ENCODE data around the gene UBE3D.

Gene UBE3D

GRCh38 chr6:82910820-82911219 is 154.8 kb downstream of the UBE3D start:
- no peak overlapping the region for H3K27ac ChIP-seq

GRCh38 chr6:82910395-82910794 is 155.2 kb downstream of the UBE3D start:
- no peak for DNase-seq (ENCODE audit: low read depth, low spot score)
- H3K36me3 ChIP-seq (ENCODE audit: insufficient read depth, low read length): peaks cover 10% of the 10 kb centered on the region; the same call in 1 of the 2 replicates
- H3K4me3 ChIP-seq: no peak overlapping the region
- no peak overlapping the region for H3K9ac ChIP-seq (ENCODE audit: insufficient read length)
- no peaks in the 10 kb centered on the region for H3K9me3 ChIP-seq (ENCODE audit: low read depth, low read length)
- no peak overlapping the region for H3K27ac ChIP-seq
- no peak for TF ChIP-seq POLR2AphosphoS5 (IDR thresholded peaks at IDR 0.05; ENCODE audit: borderline replicate concordance, low read depth, low read length)
- TF ChIP-seq EZH2 (IDR thresholded peaks at IDR 0.05): no peak
- TF ChIP-seq FOXP2 (optimal IDR thresholded peaks at IDR 0.05; ENCODE audit: control extremely low read depth, extremely low read length, insufficient read depth): no peak

More at GRCh38 chr6:82910820-82911219, 154.8 kb downstream of the UBE3D start:
- TF ChIP-seq EZH2 (IDR thresholded peaks at IDR 0.05): no peak
- no peak for TF ChIP-seq POLR2AphosphoS5 (IDR thresholded peaks at IDR 0.05; ENCODE audit: borderline replicate concordance, low read depth, low read length)
- no peak for TF ChIP-seq FOXP2 (optimal IDR thresholded peaks at IDR 0.05; ENCODE audit: control extremely low read depth, extremely low read length, insufficient read depth)
- H3K36me3 ChIP-seq (ENCODE audit: insufficient read depth, low read length): peaks cover 10% of the 10 kb centered on the region; the same call in 1 of the 2 replicates
- no peak overlapping the region for H3K9ac ChIP-seq (ENCODE audit: insufficient read length)
- H3K9me3 ChIP-seq (ENCODE audit: low read depth, low read length): no peaks in the 10 kb centered on the region
- DNase-seq (ENCODE audit: low read depth, low spot score): no peak
- H3K4me3 ChIP-seq: no peak overlapping the region

GRCh38 chr6:82909551-82909950 is 156.1 kb downstream of the UBE3D start:
- Histone ChIP-seq H3K9ac (ENCODE audit: insufficient read length) (no peak overlapping the region), H3K36me3 (ENCODE audit: insufficient read depth, low read length) (peaks cover 6% of the 10 kb centered on the region; the same call in 1 of the 2 replicates), H3K27ac (no peak overlapping the region), H3K4me3 (no peak overlapping the region), H3K9me3 (ENCODE audit: low read depth, low read length) (no peaks in the 10 kb centered on the region)
- TF ChIP-seq FOXP2 (optimal IDR thresholded peaks at IDR 0.05; ENCODE audit: control extremely low read depth, extremely low read length, insufficient read depth) (no peak), EZH2 (IDR thresholded peaks at IDR 0.05) (no peak), POLR2AphosphoS5 (IDR thresholded peaks at IDR 0.05; ENCODE audit: borderline replicate concordance, low read depth, low read length) (no peak)
- no peak for DNase-seq (ENCODE audit: low read depth, low spot score)

- Histone ChIP-seq H3K9ac (ENCODE audit: insufficient read length) (no peak overlapping the region), H3K4me3 (no peak overlapping the region), H3K36me3 (ENCODE audit: insufficient read depth, low read length) (0 out of 2 replicates have a peak, but pooled peaks cover 3% of the 10 kb centered on the region), H3K9me3 (ENCODE audit: low read depth, low read length) (no peaks in the 10 kb centered on the region), H3K27ac (no peak overlapping the region)
- no peak for DNase-seq (ENCODE audit: low read depth, low spot score)
- TF ChIP-seq FOXP2 (optimal IDR thresholded peaks at IDR 0.05; ENCODE audit: control extremely low read depth, extremely low read length, insufficient read depth) (no peak), POLR2AphosphoS5 (IDR thresholded peaks at IDR 0.05; ENCODE audit: borderline replicate concordance, low read depth, low read length) (no peak), EZH2 (IDR thresholded peaks at IDR 0.05) (no peak)
These were observed 157.0 kb downstream of the UBE3D start for GRCh38 chr6:82908661-82909060.

GRCh38 chr6:82906951-82907350 is 158.7 kb downstream of the UBE3D start:
- DNase-seq (ENCODE audit: low read depth, low spot score): peak; percentile 45
- no peaks in the 10 kb centered on the region for H3K9me3 ChIP-seq (ENCODE audit: low read depth, low read length)
- H3K9ac ChIP-seq (ENCODE audit: insufficient read length): peak overlapping the region; percentile 2
- no peak for TF ChIP-seq POLR2AphosphoS5 (IDR thresholded peaks at IDR 0.05; ENCODE audit: borderline replicate concordance, low read depth, low read length)
- H3K27ac ChIP-seq: peak overlapping the region; percentile 64
- H3K4me3 ChIP-seq: peak overlapping the region; percentile 23; the same call in 1 of the 2 replicates
- 0 out of 2 replicates have a peak, but pooled peaks cover 3% of the 10 kb centered on the region for H3K36me3 ChIP-seq (ENCODE audit: insufficient read depth, low read length)

GRCh38 chr6:82906489-82906888 is 159.2 kb downstream of the UBE3D start:
- peak overlapping the region; percentile 23; the same call in 1 of the 2 replicates for H3K4me3 ChIP-seq
- H3K9me3 ChIP-seq (ENCODE audit: low read depth, low read length): no peaks in the 10 kb centered on the region
- peak; percentile 24 for DNase-seq (ENCODE audit: low read depth, low spot score)
- 0 out of 2 replicates have a peak, but pooled peaks cover 3% of the 10 kb centered on the region for H3K36me3 ChIP-seq (ENCODE audit: insufficient read depth, low read length)
- H3K9ac ChIP-seq (ENCODE audit: insufficient read length): peak overlapping the region; percentile 2
- TF ChIP-seq EZH2 (IDR thresholded peaks at IDR 0.05): no peak
- TF ChIP-seq FOXP2 (optimal IDR thresholded peaks at IDR 0.05; ENCODE audit: control extremely low read depth, extremely low read length, insufficient read depth): no peak
- TF ChIP-seq POLR2AphosphoS5 (IDR thresholded peaks at IDR 0.05; ENCODE audit: borderline replicate concordance, low read depth, low read length): no peak
- peak overlapping the region; percentile 64 for H3K27ac ChIP-seq

GRCh38 chr6:82904860-82905259 is 160.8 kb downstream of the UBE3D start:
- Histone ChIP-seq H3K4me3 (no peak overlapping the region), H3K36me3 (ENCODE audit: insufficient read depth, low read length) (0 out of 2 replicates have a peak, but pooled peaks cover 3% of the 10 kb centered on the region), H3K9me3 (ENCODE audit: low read depth, low read length) (no peaks in the 10 kb centered on the region), H3K27ac (no peak overlapping the region), H3K9ac (ENCODE audit: insufficient read length) (no peak overlapping the region)
- no peak for DNase-seq (ENCODE audit: low read depth, low spot score)
- TF ChIP-seq FOXP2 (optimal IDR thresholded peaks at IDR 0.05; ENCODE audit: control extremely low read depth, extremely low read length, insufficient read depth): no peak
- TF ChIP-seq POLR2AphosphoS5 (IDR thresholded peaks at IDR 0.05; ENCODE audit: borderline replicate concordance, low read depth, low read length): no peak
- no peak for TF ChIP-seq EZH2 (IDR thresholded peaks at IDR 0.05)

GRCh38 chr6:82904257-82904656 is 161.4 kb downstream of the UBE3D start:
- no peak for TF ChIP-seq EZH2 (IDR thresholded peaks at IDR 0.05)
- Histone ChIP-seq H3K4me3 (no peak overlapping the region), H3K36me3 (ENCODE audit: insufficient read depth, low read length) (peaks cover 3% of the 10 kb centered on the region; the same call in 1 of the 2 replicates), H3K9ac (ENCODE audit: insufficient read length) (no peak overlapping the region), H3K9me3 (ENCODE audit: low read depth, low read length) (no peaks in the 10 kb centered on the region), H3K27ac (no peak overlapping the region)
- no peak for DNase-seq (ENCODE audit: low read depth, low spot score)

- no peaks in the 10 kb centered on the region for H3K9me3 ChIP-seq (ENCODE audit: low read depth, low read length)
- no peak overlapping the region for H3K27ac ChIP-seq
- H3K4me3 ChIP-seq: no peak overlapping the region
- TF ChIP-seq FOXP2 (optimal IDR thresholded peaks at IDR 0.05; ENCODE audit: control extremely low read depth, extremely low read length, insufficient read depth) (no peak), POLR2AphosphoS5 (IDR thresholded peaks at IDR 0.05; ENCODE audit: borderline replicate concordance, low read depth, low read length) (no peak), EZH2 (IDR thresholded peaks at IDR 0.05) (no peak)
- no peak overlapping the region for H3K9ac ChIP-seq (ENCODE audit: insufficient read length)
- peaks cover 5% of the 10 kb centered on the region; the same call in 1 of the 2 replicates for H3K36me3 ChIP-seq (ENCODE audit: insufficient read depth, low read length)
- no peak for DNase-seq (ENCODE audit: low read depth, low spot score)
These were observed 163.4 kb downstream of the UBE3D start for GRCh38 chr6:82902290-82902689.
